Measurements from ENCODE around the gene CPLANE1.

GRCh38 chr5:37283214-37283820 lies 34.1 kb upstream of the CPLANE1 start:
- TF ChIP-seq SUZ12 (IDR thresholded peaks at IDR 0.05) (no peak), ZNF384 (IDR thresholded peaks at IDR 0.05) (no peak), HDGF (IDR thresholded peaks at IDR 0.05; ENCODE audit: borderline replicate concordance) (no peak)
